PFSK-1 (cell line): Measurements from ENCODE around the gene KCNH1.

Experiments used
- FOXP2 ChIP-seq: optimal IDR thresholded peaks from 2 replicates; pipeline ENCODE3; 2011; ENCODE audit warnings: borderline replicate concordance, control low read depth, inconsistent platforms; ENCODE audit not compliant: insufficient read depth; ENCODE audit errors: extremely low read length, extremely low read depth
- POLR2AphosphoS5 ChIP-seq: IDR thresholded peaks from 2 replicates; pipeline ENCODE4 v1.6.1; 2012; ENCODE audit warnings: low read depth, mild to moderate bottlenecking, control low read depth, low read length, moderate library complexity
- SIN3A ChIP-seq: IDR thresholded peaks from 2 replicates; pipeline ENCODE4 v1.6.1; 2012; ENCODE audit warnings: mild to moderate bottlenecking, low read length, moderate library complexity, borderline replicate concordance; ENCODE audit not compliant: insufficient read depth
- TAF1 ChIP-seq: IDR thresholded peaks from 2 replicates; pipeline ENCODE4 v1.6.1; 2012; ENCODE audit warnings: low read length, control low read depth, borderline replicate concordance; ENCODE audit not compliant: insufficient read depth
- TF ChIP-seq, protein P1 (sequence below), 2 experiments: IDR thresholded peaks; 2 replicates each; pipeline versions ENCODE4 v1.6.1 to v1.8.0; 2011 to 2012; ENCODE audit warnings: low read depth in 2 of 2, low read length in 2 of 2, control low read depth in 1 of 2, inconsistent platforms in 1 of 2, mild to moderate bottlenecking in 1 of 2, moderate library complexity in 1 of 2; ENCODE audit not compliant: insufficient read depth in 1 of 2

KCNH1 gene

DNA sequence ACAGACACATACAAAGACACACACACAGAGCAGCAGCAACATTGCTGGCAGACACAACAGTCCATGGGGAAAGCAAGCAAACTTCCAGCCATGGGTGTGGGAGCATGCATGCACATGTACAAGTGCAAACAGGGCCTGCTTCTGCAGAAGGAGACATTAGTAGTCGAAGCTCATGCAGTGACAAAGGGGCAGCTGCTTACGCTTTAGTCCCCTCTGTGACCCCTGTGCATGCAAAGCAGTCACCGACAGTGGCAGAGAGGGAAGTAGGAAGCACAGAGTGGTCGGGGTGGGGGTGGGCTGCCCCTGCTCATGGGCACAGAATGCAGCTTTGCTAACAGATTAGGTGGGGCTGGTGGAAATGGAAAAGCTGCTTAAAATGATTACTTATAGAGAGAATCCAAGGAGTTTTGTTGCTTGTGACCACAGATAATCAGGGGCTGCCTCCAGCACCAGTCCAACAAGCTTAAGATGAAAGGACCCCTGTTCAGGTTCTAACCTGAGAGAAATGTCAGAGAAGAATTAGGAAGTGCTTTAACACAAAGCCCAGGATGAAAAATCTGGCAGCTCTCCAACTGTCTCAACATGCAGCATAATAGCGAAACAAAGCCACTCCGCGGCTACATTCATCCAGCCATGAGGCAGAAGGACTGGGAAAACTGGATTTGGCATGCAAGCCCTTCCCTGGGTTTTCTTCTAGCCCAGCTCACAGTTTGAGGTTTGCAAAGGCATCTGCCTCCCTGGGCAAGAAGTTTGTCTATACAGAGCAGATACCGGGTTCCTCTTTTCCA lies 378.9 kb downstream of the KCNH1 start:
- TF ChIP-seq, protein P1, sequence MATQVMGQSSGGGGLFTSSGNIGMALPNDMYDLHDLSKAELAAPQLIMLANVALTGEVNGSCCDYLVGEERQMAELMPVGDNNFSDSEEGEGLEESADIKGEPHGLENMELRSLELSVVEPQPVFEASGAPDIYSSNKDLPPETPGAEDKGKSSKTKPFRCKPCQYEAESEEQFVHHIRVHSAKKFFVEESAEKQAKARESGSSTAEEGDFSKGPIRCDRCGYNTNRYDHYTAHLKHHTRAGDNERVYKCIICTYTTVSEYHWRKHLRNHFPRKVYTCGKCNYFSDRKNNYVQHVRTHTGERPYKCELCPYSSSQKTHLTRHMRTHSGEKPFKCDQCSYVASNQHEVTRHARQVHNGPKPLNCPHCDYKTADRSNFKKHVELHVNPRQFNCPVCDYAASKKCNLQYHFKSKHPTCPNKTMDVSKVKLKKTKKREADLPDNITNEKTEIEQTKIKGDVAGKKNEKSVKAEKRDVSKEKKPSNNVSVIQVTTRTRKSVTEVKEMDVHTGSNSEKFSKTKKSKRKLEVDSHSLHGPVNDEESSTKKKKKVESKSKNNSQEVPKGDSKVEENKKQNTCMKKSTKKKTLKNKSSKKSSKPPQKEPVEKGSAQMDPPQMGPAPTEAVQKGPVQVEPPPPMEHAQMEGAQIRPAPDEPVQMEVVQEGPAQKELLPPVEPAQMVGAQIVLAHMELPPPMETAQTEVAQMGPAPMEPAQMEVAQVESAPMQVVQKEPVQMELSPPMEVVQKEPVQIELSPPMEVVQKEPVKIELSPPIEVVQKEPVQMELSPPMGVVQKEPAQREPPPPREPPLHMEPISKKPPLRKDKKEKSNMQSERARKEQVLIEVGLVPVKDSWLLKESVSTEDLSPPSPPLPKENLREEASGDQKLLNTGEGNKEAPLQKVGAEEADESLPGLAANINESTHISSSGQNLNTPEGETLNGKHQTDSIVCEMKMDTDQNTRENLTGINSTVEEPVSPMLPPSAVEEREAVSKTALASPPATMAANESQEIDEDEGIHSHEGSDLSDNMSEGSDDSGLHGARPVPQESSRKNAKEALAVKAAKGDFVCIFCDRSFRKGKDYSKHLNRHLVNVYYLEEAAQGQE (IDR thresholded peaks at IDR 0.05; ENCODE audit: insufficient read depth in 1 of 2, low read depth in 2 of 2, low read length in 2 of 2) = no peak
- TF ChIP-seq TAF1 (no peak), FOXP2 (no peak), POLR2AphosphoS5 (no peak), SIN3A (no peak)

DNA sequence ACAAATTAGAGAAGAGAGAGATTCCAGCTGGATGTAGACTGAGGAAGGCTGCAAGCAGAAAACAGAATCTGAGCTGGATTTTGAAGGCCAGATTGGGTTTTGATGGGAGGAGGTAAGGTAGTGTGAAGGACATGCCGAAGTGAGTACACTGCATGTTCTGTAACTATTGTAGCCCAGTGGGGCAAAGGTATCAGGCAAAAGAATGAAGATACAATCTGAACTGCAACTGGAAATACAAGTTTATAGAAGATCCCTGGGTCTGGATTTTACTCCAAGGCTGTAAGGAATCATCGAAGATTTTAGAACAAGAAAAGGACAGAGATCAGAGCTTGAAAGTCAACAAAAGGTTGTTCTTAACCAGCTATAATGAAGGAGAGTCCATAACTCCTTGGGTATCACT lies 382.0 kb downstream of the KCNH1 start:
- no peak for TF ChIP-seq FOXP2
- TF ChIP-seq, protein P1 (IDR thresholded peaks at IDR 0.05; ENCODE audit: insufficient read depth in 1 of 2, low read depth in 2 of 2, low read length in 2 of 2) = no peak
- TF ChIP-seq SIN3A = no peak

DNA sequence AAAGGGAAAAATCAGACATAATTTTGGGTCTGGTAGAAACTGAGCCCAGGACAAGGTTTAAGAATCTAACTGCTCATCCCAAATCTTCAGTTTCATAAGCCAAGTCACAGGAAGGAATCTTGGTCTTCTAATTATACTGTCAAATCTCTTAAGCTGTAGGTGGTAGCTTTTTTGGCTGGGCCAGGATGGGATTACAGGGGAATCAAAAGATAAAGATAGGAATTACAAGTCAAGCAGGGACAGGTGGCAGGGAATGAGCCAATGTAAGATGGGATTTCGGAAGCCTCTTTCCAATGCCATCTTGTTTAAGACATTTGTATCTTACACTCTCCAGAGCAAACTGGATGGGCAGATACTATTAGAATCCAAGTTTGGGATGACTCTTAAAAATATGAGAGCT lies 383.5 kb downstream of the KCNH1 start:
- TF ChIP-seq, protein P1 (IDR thresholded peaks at IDR 0.05; ENCODE audit: insufficient read depth in 1 of 2, low read depth in 2 of 2, low read length in 2 of 2) = no peak
- no peak for TF ChIP-seq SIN3A
- TF ChIP-seq POLR2AphosphoS5 = no peak
- TF ChIP-seq FOXP2 = no peak
- no peak for TF ChIP-seq TAF1

GRCh38 chr1:210748796-210749195 lies 385.2 kb downstream of the KCNH1 start:
- no peak for TF ChIP-seq TAF1
- TF ChIP-seq FOXP2 = no peak
- no peak for TF ChIP-seq POLR2AphosphoS5
- TF ChIP-seq SIN3A = no peak
- TF ChIP-seq, protein P1 (IDR thresholded peaks at IDR 0.05; ENCODE audit: insufficient read depth in 1 of 2, low read depth in 2 of 2, low read length in 2 of 2) = no peak

- no peak for TF ChIP-seq POLR2AphosphoS5
- TF ChIP-seq TAF1 = no peak
- TF ChIP-seq, protein P1 (IDR thresholded peaks at IDR 0.05; ENCODE audit: insufficient read depth in 1 of 2, low read depth in 2 of 2, low read length in 2 of 2) = no peak
- no peak for TF ChIP-seq SIN3A
- TF ChIP-seq FOXP2 = no peak
These were observed 386.1 kb downstream of the KCNH1 start for GRCh38 chr1:210747890-210748289.
